ENCODE measurements around the gene SMIM7.

- TF ChIP-seq CTCF (IDR thresholded peaks at IDR 0.05), result no peak
- no peak for TF ChIP-seq POLR2AphosphoS5 (IDR thresholded peaks at IDR 0.05)
Measured at GRCh38 chr19:16670291-16670690, 10.3 kb upstream of the SMIM7 start.
